HG03025 (cell line): Measurements from ENCODE around the gene STK24.

ENCODE experiments used
- ATAC-seq: cut with Tn5 transposase; IDR thresholded peaks from one replicate; pipeline ENCODE4 v1.9.1; 2021; ENCODE audit warnings: mild to moderate bottlenecking, moderate library complexity; ENCODE audit not compliant: unreplicated experiment, low FRiP score

STK24 gene

GRCh38 chr13:98514288-98514687 is 62.6 kb downstream of the STK24 start:
- no peak for ATAC-seq

GRCh38 chr13:98513837-98514236 is 63.1 kb downstream of the STK24 start:
- no peak for ATAC-seq

- ATAC-seq = no peak
These were observed 63.9 kb downstream of the STK24 start for GRCh38 chr13:98512774-98513665.

GRCh38 chr13:98511435-98511834 is 65.5 kb downstream of the STK24 start:
- no peak for ATAC-seq

- no peak for ATAC-seq
These were observed 66.8 kb downstream of the STK24 start for GRCh38 chr13:98510156-98510509.

- ATAC-seq = peak; percentile 42
These were observed 67.4 kb downstream of the STK24 start for GRCh38 chr13:98509271-98510155.

- ATAC-seq = no peak
These were observed 68.2 kb downstream of the STK24 start for GRCh38 chr13:98508685-98509084.

- no peak for ATAC-seq
These were observed 68.6 kb downstream of the STK24 start for GRCh38 chr13:98508280-98508679.

GRCh38 chr13:98507282-98507797 is 69.6 kb downstream of the STK24 start:
- ATAC-seq = no peak

- no peak for ATAC-seq
These were observed 70.1 kb downstream of the STK24 start for GRCh38 chr13:98506728-98507230.

GRCh38 chr13:98506322-98506721 is 70.6 kb downstream of the STK24 start:
- ATAC-seq = no peak

- no peak for ATAC-seq
These were observed 71.7 kb downstream of the STK24 start for GRCh38 chr13:98505217-98505616.

- peak; percentile 37 for ATAC-seq
These were observed 72.4 kb downstream of the STK24 start for GRCh38 chr13:98504371-98504963.

GRCh38 chr13:98504029-98504351 is 72.9 kb downstream of the STK24 start:
- no peak for ATAC-seq

GRCh38 chr13:98503175-98504028 is 73.5 kb downstream of the STK24 start:
- no peak for ATAC-seq

- peak; percentile 76 for ATAC-seq
These were observed 75.9 kb downstream of the STK24 start for GRCh38 chr13:98500963-98501421.

- ATAC-seq = no peak
These were observed 79.9 kb downstream of the STK24 start for GRCh38 chr13:98496966-98497365.

GRCh38 chr13:98496479-98496791 is 80.5 kb downstream of the STK24 start:
- ATAC-seq = no peak

- ATAC-seq = no peak
These were observed 81.1 kb downstream of the STK24 start for GRCh38 chr13:98495627-98496478.
